NB4 (cell line): ENCODE data around the gene CPNE4.

Experiments
- CTCF ChIP-seq: IDR thresholded peaks from one replicate; pipeline ENCODE4 v1.5.1; 2012; ENCODE audit warnings: low read depth, low read length
- POLR2A ChIP-seq: IDR thresholded peaks from 2 replicates; pipeline ENCODE4 v1.6.1; 2011; ENCODE audit warnings: mild to moderate bottlenecking; ENCODE audit not compliant: insufficient read length; ENCODE audit errors: extremely low read depth

DNA sequence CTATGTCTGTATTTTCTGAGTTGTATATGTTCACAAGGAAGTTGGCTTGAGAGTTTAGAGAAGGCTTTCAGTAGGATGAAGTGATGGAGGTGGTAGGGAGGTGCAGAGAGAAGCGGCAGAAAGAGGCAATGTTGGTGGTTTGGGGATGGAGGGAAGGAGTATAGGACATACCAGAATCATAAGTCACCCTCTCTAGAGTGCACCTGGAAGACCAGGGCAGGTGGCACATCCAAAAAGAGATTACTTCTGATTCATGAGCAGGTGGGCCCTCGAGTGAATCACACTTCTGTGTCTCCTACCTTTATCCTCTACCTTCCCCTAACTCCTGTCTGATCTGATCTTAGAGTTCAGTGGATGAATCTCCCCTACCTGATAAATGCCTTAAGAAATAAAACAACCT, 490.3 kb downstream of the CPNE4 start:
- TF ChIP-seq CTCF (no peak), POLR2A (no peak)
